Effector memory CD8-positive, alpha-beta T cell (primary cell): ENCODE measurements around the gene STK39.

ENCODE experiments used
- ATAC-seq: fragments of 150-1000 bp; cut with Tn5 transposase; replicated peaks from 2 replicates; pipeline ENCODE4 v1.10.0; 2021; ENCODE audit warnings: mild to moderate bottlenecking, moderate library complexity
- DNase-seq, 3 experiments: peaks; one replicate each; pipeline ENCODE4 v3.0.0; 2021
- H3K27ac Mint-ChIP-seq, 2 donors: one replicate each; pipeline ENCODE4 v1.8.0; 2022; ENCODE audit warnings: mild to moderate bottlenecking in 2 of 2, mixed read lengths in 2 of 2, moderate library complexity in 2 of 2
- H3K27me3 Mint-ChIP-seq, 2 donors: one replicate each; pipeline ENCODE4 v1.8.0; 2022; ENCODE audit warnings: mixed read lengths in 2 of 2
- H3K36me3 Mint-ChIP-seq: one replicate; pipeline ENCODE4 v1.8.0; 2022; ENCODE audit warnings: mild to moderate bottlenecking, moderate library complexity, mixed read lengths; ENCODE audit not compliant: insufficient read depth
- H3K4me1 Mint-ChIP-seq, 2 donors: one replicate each; pipeline ENCODE4 v1.8.0; 2022; ENCODE audit warnings: low read depth in 2 of 2, mixed read lengths in 2 of 2
- H3K4me3 Mint-ChIP-seq, 2 donors: one replicate each; pipeline ENCODE4 v1.8.0; 2022; ENCODE audit warnings: mild to moderate bottlenecking in 2 of 2, mixed read lengths in 2 of 2, moderate library complexity in 2 of 2
- H3K9me3 Mint-ChIP-seq, 2 donors: one replicate each; pipeline ENCODE4 v1.8.0; 2022; ENCODE audit warnings: mixed read lengths in 2 of 2

The STK39 gene

GRCh38 chr2:168030862-168031624 lies 216.4 kb downstream of the STK39 start:
- Mint-ChIP-seq H3K27me3 (no peaks in the 10 kb centered on the region), H3K36me3 (peaks cover 5% of the 10 kb centered on the region), H3K4me3 (no peak overlapping the region), H3K9me3 (no peaks in the 10 kb centered on the region), H3K4me1 (peaks cover 9 to 15% of the 10 kb centered on the region in 2 donors), H3K27ac (peak overlapping the region in 1 of 2 donors; percentile 70)
- ATAC-seq (no peak), DNase-seq (no peak)

- no peak overlapping the region for H3K27ac Mint-ChIP-seq
- H3K4me1 Mint-ChIP-seq, result peaks cover 9 to 12% of the 10 kb centered on the region in 2 donors
- ATAC-seq, result no peak
- no peaks in the 10 kb centered on the region for H3K9me3 Mint-ChIP-seq
- no peak for DNase-seq
- peaks cover 8% of the 10 kb centered on the region for H3K36me3 Mint-ChIP-seq
- H3K4me3 Mint-ChIP-seq, result no peak overlapping the region
- no peaks in the 10 kb centered on the region for H3K27me3 Mint-ChIP-seq
Measured at GRCh38 chr2:168029071-168029470, 218.3 kb downstream of the STK39 start.

- Mint-ChIP-seq H3K4me3 (no peak overlapping the region), H3K27me3 (no peaks in the 10 kb centered on the region), H3K27ac (no peak overlapping the region), H3K4me1 (peaks cover 9 to 14% of the 10 kb centered on the region in 2 donors), H3K9me3 (no peaks in the 10 kb centered on the region), H3K36me3 (peaks cover 8% of the 10 kb centered on the region)
- DNase-seq, result no peak
- no peak for ATAC-seq
Measured at GRCh38 chr2:168028362-168028761, 219.0 kb downstream of the STK39 start.

GRCh38 chr2:168025487-168026202 lies 221.8 kb downstream of the STK39 start:
- Mint-ChIP-seq H3K36me3 (peaks cover 2% of the 10 kb centered on the region), H3K4me3 (no peak overlapping the region), H3K4me1 (peaks cover 9 to 15% of the 10 kb centered on the region in 2 donors), H3K9me3 (no peaks in the 10 kb centered on the region), H3K27ac (peak overlapping the region in 1 of 2 donors; percentile 17), H3K27me3 (no peaks in the 10 kb centered on the region)
- ATAC-seq (no peak), DNase-seq (no peak)

- peaks cover 9 to 15% of the 10 kb centered on the region in 2 donors for H3K4me1 Mint-ChIP-seq
- peaks cover 2% of the 10 kb centered on the region for H3K36me3 Mint-ChIP-seq
- H3K27ac Mint-ChIP-seq, result peak overlapping the region in 1 of 2 donors; percentile 29
- ATAC-seq (no peak), DNase-seq (no peak)
- no peaks in the 10 kb centered on the region for H3K9me3 Mint-ChIP-seq
- no peak overlapping the region for H3K4me3 Mint-ChIP-seq
- H3K27me3 Mint-ChIP-seq, result no peaks in the 10 kb centered on the region
Measured at GRCh38 chr2:168024459-168024858, 222.9 kb downstream of the STK39 start.

GRCh38 chr2:168021800-168022587 lies 225.4 kb downstream of the STK39 start:
- peaks cover 9 to 11% of the 10 kb centered on the region in 2 donors for H3K4me1 Mint-ChIP-seq
- peaks cover 2% of the 10 kb centered on the region for H3K36me3 Mint-ChIP-seq
- no peaks in the 10 kb centered on the region for H3K9me3 Mint-ChIP-seq
- H3K27ac Mint-ChIP-seq, result peak overlapping the region in 1 of 2 donors; percentile 54
- H3K27me3 Mint-ChIP-seq, result no peaks in the 10 kb centered on the region
- DNase-seq (no peak), ATAC-seq (no peak)
- H3K4me3 Mint-ChIP-seq, result no peak overlapping the region

- ATAC-seq (no peak), DNase-seq (no peak)
- no peak overlapping the region for H3K27ac Mint-ChIP-seq
- H3K4me1 Mint-ChIP-seq, result peaks cover 0 to 16% of the 10 kb centered on the region in 2 donors
- H3K36me3 Mint-ChIP-seq, result peaks cover 23% of the 10 kb centered on the region
- H3K4me3 Mint-ChIP-seq, result no peak overlapping the region
- H3K27me3 Mint-ChIP-seq, result no peaks in the 10 kb centered on the region
- H3K9me3 Mint-ChIP-seq, result no peaks in the 10 kb centered on the region
Measured at GRCh38 chr2:168015274-168015953, 232.0 kb downstream of the STK39 start.

- H3K9me3 Mint-ChIP-seq, result no peaks in the 10 kb centered on the region
- ATAC-seq (no peak), DNase-seq (no peak)
- no peak overlapping the region for H3K4me3 Mint-ChIP-seq
- peaks cover 31% of the 10 kb centered on the region for H3K36me3 Mint-ChIP-seq
- no peaks in the 10 kb centered on the region for H3K27me3 Mint-ChIP-seq
- no peak overlapping the region for H3K27ac Mint-ChIP-seq
- peaks cover 4 to 33% of the 10 kb centered on the region in 2 donors for H3K4me1 Mint-ChIP-seq
Measured at GRCh38 chr2:168009900-168010299, 237.5 kb downstream of the STK39 start.

- DNase-seq (no peak), ATAC-seq (no peak)
- no peak overlapping the region for H3K4me3 Mint-ChIP-seq
- H3K9me3 Mint-ChIP-seq, result no peaks in the 10 kb centered on the region
- H3K27ac Mint-ChIP-seq, result peak overlapping the region in 1 of 2 donors; percentile 9
- H3K36me3 Mint-ChIP-seq, result peaks cover 31% of the 10 kb centered on the region
- peaks cover 9 to 33% of the 10 kb centered on the region in 2 donors for H3K4me1 Mint-ChIP-seq
- H3K27me3 Mint-ChIP-seq, result no peaks in the 10 kb centered on the region
Measured at GRCh38 chr2:168008646-168009195, 238.7 kb downstream of the STK39 start.

- no peaks in the 10 kb centered on the region for H3K9me3 Mint-ChIP-seq
- H3K27me3 Mint-ChIP-seq, result no peaks in the 10 kb centered on the region
- peaks cover 16% of the 10 kb centered on the region for H3K36me3 Mint-ChIP-seq
- no peak overlapping the region for H3K4me3 Mint-ChIP-seq
- H3K4me1 Mint-ChIP-seq, result peaks cover 9 to 41% of the 10 kb centered on the region in 2 donors
- DNase-seq (no peak), ATAC-seq (no peak)
- H3K27ac Mint-ChIP-seq, result peak overlapping the region in 1 of 2 donors; percentile 26
Measured at GRCh38 chr2:168006498-168006897, 240.9 kb downstream of the STK39 start.

- no peaks in the 10 kb centered on the region for H3K9me3 Mint-ChIP-seq
- no peak for DNase-seq
- no peaks in the 10 kb centered on the region for H3K27me3 Mint-ChIP-seq
- peaks cover 16% of the 10 kb centered on the region for H3K36me3 Mint-ChIP-seq
- no peak for ATAC-seq
- H3K4me3 Mint-ChIP-seq, result no peak overlapping the region
- H3K4me1 Mint-ChIP-seq, result peaks cover 9 to 41% of the 10 kb centered on the region in 2 donors
- no peak overlapping the region for H3K27ac Mint-ChIP-seq
Measured at GRCh38 chr2:168005586-168005985, 241.8 kb downstream of the STK39 start.

- Mint-ChIP-seq H3K4me1 (peaks cover 9 to 47% of the 10 kb centered on the region in 2 donors), H3K27ac (peak overlapping the region; percentile 9 to 57)
Measured at GRCh38 chr2:168003876-168004275, 243.5 kb downstream of the STK39 start.

More at GRCh38 chr2:168003876-168004275, 243.5 kb downstream of the STK39 start:
- no peaks in the 10 kb centered on the region for H3K9me3 Mint-ChIP-seq
- no peaks in the 10 kb centered on the region for H3K27me3 Mint-ChIP-seq
- no peak for DNase-seq
- H3K36me3 Mint-ChIP-seq, result peaks cover 19% of the 10 kb centered on the region
- ATAC-seq, result no peak
- H3K4me3 Mint-ChIP-seq, result no peak overlapping the region
